CD4-positive, alpha-beta T cell treated with Interleukin-15 for 4 hours (primary cell): Measurements from ENCODE around the gene SLC25A39.

Experiments used
- DNase-seq: peaks from one replicate; pipeline ENCODE4 v3.0.0-alpha.2; 2020; ENCODE audit warnings: low spot score

SLC25A39 gene

DNA sequence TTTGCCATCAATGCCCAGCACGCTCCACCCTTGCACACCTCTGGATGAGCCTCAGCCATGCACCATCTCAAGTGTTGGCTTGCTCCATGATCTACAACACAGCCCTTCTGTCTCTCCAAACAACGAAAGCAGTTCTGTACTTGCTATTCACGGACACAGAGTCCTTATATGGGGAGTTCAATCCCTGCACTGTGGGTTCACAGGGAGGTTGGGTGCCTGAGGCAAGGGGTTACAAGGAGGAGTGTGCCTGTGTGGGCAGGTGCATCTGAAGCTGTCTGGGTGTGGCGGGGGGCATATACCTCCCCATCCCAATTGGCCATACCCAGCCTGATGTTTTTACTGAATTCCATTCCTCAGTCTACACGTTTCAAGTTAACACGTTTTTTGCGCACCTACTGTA is 10.6 kb downstream of the SLC25A39 start:
- DNase-seq, result no peak

- DNase-seq, result no peak
These were observed 12.1 kb downstream of the SLC25A39 start for GRCh38 chr17:44312396-44313104.

DNA sequence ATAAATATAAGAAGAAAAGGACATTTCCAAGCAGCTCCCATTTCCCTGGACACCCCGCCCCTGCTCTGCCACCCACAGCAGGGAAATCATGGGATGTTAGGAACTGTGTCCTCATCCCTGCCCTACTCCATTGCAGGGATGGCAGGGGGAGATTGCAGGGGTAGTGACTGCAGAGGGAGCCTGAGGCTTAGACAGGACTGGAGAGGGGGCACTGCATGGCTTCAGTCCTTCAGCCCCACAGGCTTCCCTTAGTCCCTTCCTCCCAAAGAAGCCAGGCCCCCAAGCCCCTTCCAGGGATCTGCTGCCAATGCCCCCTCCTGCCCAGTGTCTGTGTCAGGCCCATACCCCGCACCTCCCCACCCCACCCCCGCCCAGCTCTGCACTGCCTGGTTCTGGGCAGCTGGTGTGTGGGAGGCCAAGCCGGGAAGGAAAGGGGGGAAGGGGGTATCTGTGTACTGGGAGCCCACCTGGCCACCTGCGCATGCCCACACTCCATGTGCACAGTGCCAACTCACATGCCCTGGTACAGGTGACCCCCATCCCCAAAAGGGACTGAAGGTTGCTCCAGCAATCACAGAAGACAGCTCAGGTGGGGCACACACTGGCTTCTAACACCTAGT is 13.0 kb downstream of the SLC25A39 start:
- no peak for DNase-seq

GRCh38 chr17:44310609-44311376 is 13.8 kb downstream of the SLC25A39 start:
- no peak for DNase-seq

DNA sequence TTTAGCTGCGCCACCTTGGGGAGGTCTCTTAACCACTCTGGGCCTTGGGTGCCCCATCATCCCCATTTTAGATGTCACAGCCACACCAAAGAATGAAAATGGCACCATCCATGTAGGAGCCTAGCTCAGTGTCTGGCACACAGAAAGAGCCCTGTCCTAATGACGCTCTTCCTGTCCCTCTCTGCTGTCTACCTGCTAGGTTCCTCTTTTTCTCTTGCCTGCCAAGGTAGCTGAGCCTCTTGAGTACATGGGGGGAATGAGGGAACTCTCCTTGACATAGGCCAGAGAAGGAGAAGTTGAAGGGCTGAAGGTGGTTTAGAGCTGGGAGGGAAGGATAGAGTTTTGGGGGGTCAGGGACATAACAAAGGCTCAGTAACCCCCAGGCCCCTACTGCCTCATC is 14.4 kb downstream of the SLC25A39 start:
- DNase-seq, result no peak

DNA sequence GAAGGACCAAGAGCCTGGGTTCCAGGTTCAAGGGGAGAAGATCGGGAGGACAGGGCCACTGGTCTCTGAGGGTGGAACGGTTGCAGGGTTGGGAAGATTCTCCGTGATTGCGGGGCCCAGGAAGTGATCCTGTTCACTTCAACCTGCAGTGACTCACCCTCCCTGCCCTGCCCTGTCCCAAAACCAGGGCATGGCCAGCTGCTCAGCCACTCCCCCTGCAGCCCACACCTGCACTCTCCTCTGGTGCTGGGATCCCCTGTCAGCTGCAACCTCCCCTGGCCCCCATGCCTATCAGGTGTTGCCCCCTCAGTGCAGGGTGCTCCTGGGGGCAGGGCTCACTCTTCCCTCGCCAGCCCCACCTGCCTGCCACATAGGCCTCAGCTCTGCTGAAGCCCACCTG is 15.2 kb downstream of the SLC25A39 start:
- no peak for DNase-seq

DNA sequence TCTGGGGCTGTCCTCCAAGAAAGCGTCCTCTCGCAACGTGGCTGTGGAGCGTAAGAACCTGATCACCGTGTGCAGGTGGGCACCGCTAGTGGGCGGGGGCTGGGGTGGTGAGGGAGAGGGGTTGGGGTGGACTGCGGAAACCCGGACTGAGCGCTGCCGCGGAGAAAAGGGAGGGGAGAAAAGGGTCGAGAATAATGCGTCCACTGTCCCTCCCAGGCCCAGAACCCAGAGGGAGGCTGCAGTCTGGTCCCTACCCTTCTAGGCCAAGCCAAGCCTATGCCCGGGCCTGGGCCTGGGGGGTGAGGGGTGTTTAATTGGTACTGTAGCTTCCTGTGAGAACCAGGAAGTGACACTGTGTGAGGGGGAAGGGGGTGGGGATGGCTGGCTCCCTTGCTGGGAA is 15.8 kb downstream of the SLC25A39 start:
- DNase-seq, result no peak

- peak; percentile 81 for DNase-seq
These were observed 16.3 kb downstream of the SLC25A39 start, which contains the start of gene RUNDC3A for GRCh38 chr17:44308320-44308818. Gene RUNDC3A, plus strand, starts transcription at chr17:44308601. Its CDS starts 232 bp downstream, at chr17:44308833.

DNA sequence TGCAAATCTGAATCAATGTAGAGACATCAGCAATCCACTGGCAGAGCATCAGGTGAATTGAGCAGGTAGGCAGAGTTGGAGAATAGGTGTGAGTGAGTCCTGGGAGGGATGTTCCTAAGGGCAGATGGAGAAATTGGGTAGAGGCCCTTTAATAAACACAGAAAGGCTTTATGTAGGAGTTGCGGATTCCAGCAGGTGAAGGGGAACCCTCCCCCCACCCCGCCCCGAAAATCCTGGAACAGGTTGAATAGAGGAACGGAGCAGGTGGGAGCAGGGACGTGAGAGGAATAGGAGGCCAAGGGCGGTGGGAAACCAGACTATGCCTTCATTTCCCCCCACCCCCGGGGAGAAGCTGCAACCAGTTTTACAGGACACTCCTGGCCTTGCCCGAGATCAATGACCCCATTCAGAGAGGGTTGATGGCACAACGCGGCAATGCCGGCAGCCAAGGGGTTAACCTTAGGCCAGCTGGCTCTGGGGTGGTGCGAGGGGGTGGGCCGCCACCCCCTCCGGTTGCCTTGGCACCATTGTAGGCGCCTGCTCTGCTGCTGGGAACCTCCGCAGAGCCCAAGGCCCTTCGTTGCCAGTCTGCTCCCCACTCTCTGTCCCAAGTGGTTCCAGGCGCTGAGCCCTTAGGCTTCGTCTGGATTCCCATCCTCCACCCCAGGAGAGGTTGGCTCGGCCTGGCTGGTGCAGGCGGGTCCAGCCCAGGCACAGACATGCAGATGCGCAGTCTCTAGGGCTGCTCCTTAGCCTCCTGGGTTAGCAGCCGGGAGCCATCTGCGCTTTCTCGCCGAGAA is 17.0 kb downstream of the SLC25A39 start:
- no peak for DNase-seq

DNA sequence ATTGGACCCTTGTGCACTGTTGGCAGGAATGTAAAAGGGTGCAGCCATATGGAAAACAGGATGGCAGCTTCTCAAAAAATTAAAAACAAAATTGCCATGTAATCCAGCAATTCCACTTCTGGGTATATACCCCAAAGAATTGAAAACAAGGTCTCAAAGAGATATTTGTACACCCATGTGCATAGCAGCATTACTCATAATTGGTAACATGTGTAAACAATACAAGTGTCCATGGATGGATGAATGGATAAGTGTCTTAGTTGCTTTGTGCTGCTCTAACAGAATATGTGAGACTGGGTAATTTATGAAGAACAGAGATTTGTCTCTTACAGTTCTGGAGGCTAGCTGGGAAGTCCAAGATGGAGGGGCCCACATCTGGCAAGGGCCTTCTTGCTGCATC is 20.0 kb downstream of the SLC25A39 start:
- no peak for DNase-seq

GRCh38 chr17:44297975-44298374 is 26.6 kb downstream of the SLC25A39 start:
- DNase-seq, result no peak

- DNase-seq, result no peak
These were observed 31.0 kb downstream of the SLC25A39 start for GRCh38 chr17:44293509-44294226.

- no peak for DNase-seq
These were observed 37.0 kb downstream of the SLC25A39 start for GRCh38 chr17:44287651-44288050.

- no peak for DNase-seq
These were observed 40.6 kb downstream of the SLC25A39 start for GRCh38 chr17:44284024-44284400.

GRCh38 chr17:44283344-44284023 is 41.1 kb downstream of the SLC25A39 start:
- DNase-seq, result no peak

GRCh38 chr17:44282264-44282663 is 42.4 kb downstream of the SLC25A39 start:
- no peak for DNase-seq

DNA sequence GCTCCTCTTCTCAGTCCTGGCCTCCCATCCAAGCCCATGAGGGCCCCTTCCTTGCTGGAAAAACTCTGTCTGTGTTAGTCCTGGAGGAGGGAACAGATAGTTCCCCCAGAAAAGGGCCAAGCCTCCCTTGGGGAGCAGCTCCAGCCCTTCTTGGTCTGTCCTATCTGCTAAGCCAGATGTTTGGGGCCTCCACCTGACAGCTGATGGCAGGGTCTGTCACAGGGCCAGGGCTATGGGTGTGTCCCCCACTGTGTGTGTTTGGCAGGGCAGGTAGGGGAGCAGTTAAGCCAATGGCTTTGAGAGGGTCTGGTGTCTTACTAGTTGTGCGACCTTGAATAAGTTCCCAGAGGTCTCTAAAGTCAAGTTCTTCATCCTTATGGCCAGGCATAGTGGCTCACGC is 43.1 kb downstream of the SLC25A39 start:
- no peak for DNase-seq

DNA sequence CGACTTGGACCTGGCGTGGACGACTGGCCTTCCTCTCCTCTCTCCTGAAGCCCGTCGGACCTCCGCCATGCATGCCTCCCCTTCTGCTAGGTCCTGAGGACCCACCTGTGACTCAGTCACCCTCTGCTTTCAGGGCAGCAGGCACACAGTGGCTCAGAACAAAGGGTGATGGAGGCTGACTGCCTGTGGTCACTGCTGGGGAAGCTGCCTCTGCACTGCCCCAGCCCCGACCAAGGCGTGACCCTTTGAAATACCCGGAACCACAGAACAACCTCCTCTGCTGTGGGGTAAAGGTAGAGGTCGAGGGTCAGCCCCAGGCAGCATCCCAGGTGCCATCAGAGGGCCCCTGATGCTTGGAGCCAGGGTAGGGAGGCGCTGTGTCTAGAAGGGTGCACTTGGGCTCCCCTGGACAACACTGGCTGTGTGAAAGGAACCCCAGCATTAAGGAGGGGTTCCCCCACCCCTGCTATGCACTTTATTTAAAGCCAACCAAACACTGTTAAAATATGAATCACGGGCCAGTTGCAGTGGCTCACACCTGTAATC is 44.2 kb downstream of the SLC25A39 start:
- DNase-seq, result no peak

DNA sequence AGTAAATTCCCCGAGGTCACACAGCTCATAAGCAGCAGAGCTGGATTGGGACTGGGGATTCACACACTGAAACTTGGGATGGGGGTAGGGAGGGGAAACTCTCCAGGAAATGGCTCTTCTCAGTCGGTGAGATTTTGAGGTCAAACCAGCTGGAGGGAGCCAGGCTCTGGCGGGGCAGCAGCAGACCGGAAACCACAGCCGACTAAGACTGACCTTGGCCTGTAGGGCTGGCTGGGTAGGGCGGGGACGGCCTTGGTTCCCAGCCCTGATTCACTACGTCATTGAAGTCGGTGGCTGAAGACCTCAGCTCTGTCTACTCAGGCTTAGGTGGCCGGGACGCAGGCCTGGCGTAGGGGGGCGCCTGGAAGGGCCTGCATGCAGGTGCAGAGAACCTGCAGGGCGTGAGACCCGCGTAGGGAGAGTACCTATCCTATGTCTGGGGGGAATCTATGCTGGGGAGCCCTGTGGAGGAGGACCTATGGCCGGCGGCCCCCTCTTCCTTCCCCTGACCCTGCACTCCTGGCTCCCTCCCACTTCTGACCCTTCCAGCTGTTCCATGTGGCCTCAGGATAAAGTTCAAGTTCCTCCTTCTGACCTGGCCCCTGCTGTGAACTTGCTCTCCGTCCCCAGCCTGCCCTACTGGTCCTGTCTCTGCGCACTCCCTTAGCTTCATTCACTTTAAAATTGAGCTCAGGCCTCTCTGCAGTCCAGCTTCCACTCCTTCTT is 44.8 kb downstream of the SLC25A39 start:
- DNase-seq, result peak; percentile 9

GRCh38 chr17:44279346-44279665 is 45.3 kb downstream of the SLC25A39 start:
- DNase-seq, result no peak
